GM21367 (cell line): ENCODE data around the gene CNN1.

Source experiments
- ATAC-seq: cut with Tn5 transposase; IDR thresholded peaks from one replicate; pipeline ENCODE4 v1.9.1; 2021; ENCODE audit not compliant: unreplicated experiment

The CNN1 gene

DNA sequence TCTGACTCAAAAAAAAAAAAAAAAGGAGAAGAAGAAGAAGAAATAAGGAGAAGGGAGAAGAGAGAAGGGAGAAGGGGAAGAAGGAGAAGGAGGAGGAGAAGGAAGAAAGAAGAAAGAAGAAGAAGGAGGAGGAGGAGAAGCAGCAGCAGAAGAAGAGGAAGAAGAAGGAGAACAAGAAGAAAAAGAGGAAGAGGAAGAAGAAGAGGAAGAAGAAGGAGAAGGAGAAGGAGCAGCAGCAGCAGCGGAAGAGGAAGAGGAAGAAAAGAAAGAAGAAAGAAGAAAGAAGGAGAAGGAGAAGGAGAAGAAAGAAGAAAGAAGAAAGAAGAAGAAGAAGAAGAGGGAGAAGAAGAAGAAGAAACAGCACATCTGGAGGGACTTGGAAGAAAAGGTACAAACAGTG is 4.1 kb upstream of the CNN1 start:
- ATAC-seq, result no peak

DNA sequence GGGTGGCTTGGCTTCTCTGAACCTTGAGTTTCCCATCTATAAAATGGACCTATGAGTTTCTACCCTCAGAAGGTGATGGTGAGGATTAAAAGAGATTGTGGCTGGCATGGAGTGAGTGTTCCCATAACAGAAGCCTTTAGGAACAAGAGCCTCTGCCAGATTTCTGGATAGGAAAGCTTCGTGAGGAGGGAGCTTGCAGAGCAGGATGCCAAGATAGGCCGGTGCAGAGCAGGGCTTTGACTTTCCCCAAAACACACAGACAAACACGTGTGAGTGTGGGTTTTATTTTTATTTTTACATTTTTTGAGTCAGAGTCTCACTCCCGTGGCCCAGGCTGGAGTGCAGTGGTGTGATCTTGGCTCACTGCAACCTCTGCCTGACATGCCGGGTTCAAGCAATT is 3.7 kb upstream of the CNN1 start:
- no peak for ATAC-seq

- peak; percentile 53 for ATAC-seq
These were observed 2.7 kb upstream of the CNN1 start for GRCh38 chr19:11535792-11536595.

GRCh38 chr19:11539495-11540365 is 1.1 kb downstream of the CNN1 start:
- ATAC-seq, result no peak

DNA sequence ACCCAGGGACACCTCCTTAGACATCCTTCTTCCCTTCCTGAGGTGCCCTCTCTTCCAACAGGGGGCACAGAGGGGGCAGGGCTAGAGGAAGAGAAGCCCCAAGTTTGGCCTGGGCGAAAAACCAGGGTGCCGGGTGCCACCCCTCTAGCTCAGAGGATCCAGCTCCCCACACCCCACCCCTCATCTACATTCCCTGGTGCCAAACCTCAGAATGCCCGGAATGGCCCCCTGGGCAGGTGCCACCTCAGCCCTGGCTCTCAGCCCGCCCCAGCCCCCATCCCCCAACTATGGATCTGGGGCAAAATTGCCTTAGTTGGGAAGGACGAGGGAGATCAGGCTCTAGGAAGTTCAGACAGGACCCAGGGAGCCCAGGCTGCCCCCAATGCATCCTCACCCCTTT is 2.0 kb downstream of the CNN1 start:
- no peak for ATAC-seq

DNA sequence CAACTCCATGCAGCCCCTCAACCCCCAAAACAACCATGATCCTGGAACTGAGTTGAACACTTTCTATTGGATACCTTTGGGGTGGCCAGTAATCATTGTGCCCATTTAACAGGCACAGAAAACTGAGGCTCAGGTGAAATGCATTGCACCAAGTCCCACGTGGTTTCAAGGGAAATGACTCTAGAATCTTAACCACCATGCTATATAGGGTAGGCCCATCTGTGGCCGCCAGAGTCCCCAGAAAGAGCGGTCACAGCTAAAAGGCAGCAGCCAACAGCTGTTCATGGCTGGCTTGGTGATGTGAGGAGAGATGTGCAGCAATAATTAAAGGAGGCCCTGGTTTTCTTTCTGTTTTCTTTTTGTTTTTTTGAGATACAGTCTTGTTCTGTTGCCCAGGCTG is 2.6 kb downstream of the CNN1 start:
- ATAC-seq, result no peak

DNA sequence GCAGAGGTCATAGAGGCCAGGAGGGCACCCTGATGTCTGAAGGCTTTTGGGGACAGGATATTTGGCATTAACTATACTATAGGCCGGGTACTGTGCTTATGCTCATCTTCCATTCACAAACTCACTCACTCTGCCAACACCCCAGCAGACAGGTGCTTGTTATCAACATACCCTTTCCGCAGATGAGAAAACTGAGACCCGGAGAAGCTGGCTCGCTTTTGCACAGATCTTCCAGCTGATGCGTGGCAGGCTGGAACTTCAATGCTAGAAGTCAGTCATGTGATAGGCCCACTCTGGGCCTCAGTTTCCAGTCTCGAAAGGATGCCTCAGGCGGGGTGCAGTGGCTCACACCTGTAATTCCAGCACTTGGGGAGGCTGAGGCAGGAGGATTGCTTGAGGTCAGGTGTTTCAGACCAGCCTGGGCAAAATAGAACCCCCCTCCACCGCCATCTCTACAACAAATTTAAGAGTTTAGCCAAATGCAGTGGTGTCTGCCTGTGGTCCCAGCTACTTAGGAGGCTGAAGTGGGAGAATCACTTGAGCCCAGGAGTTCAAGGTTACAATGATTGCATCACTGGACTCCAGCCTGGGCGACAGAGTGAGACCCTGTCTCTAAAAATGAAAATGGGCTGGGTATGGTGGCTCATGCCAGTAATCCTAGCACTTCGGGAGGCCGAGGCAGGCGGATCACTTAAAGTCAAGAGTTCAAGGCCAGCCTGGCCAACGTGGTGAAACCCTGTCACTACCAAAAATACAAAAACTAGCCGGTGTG is 9.5 kb downstream of the CNN1 start:
- ATAC-seq, result no peak

GRCh38 chr19:11549386-11549953 is 10.8 kb downstream of the CNN1 start:
- no peak for ATAC-seq

- no peak for ATAC-seq
These were observed 11.6 kb downstream of the CNN1 start for GRCh38 chr19:11550265-11550664.

DNA sequence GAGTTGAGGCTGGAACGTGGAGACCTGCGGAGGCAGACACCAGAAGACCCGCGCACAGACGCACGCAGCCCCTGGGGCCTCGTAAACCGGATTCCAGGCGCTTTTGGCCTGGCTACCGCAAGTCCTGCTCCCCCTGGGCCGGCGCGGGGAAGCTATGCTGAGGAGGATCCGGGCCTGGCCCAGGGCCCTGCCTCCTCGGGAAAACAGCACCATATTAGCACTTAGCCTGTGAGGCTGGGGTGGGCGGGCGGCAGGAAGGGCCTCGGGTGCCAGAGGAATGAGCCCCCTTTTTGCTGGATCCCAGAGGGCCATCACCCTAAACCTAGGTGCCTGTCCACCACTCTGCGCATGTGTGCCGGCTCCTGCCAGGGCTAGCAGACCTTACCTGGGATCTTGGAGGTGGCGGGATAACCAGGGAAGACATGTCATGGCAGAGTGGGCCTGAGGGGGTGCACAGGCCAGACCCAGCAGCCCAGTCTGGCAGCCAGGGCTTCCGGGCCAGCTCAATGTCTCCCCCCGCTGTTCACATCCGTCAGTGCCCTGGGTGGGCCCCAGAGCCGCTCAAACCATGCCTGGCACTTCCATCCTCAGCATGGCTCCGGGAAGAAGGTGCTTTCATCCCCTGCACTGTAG is 13.1 kb downstream of the CNN1 start:
- ATAC-seq, result no peak

DNA sequence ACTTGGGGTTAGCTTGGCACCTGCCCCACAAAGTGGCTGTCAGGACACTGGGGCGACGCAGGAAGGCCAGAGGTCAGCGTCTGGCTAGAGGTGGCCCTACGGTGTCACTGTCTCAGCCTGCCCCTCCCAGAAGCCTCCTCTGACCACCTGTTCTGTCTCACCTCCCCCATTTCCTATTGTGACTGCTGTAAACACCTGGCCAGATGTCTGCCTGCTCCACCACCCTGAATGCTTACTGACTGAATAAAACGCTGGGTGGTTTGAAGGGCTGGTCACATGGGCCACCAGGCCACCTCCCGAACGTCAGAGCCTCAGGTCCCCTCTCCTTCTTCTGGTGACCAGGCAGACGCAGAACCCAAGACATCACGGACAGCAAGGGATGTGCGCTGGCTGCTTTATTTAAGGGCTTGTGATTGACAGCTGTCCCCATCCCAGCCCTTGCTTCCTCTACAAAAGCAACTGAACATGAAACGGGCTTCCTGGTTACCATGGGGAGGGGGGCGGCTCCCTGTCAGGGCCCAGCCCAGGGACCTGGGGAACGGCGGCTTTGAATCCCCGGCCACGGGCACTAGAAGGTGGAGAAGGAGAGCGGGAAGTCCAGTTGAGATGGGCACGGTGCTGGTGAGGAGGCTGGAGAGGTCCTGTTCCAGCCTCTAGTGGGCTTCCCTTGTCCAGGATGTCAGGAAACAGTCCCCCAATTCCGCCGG is 14.2 kb downstream of the CNN1 start:
- ATAC-seq, result no peak

DNA sequence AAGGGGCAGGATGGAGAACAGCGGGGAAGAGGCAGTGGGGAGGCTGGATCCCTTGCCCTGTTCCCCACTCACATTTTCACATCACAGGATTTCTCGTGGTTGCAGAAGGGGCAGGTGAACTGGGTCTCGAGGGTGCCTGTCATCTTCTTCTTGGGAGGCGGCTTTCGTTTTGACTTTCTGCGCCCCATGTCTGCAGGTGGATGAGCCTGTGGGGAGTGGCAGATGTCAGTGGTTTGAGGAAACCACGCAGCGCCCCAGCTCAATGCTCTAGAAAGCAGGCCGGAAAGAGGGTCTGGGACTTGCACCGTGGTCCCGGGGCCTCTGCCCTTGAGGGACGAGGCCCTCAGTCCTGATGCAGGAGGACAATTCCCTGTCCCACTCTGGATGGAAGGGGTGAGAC is 15.5 kb downstream of the CNN1 start:
- ATAC-seq, result no peak

DNA sequence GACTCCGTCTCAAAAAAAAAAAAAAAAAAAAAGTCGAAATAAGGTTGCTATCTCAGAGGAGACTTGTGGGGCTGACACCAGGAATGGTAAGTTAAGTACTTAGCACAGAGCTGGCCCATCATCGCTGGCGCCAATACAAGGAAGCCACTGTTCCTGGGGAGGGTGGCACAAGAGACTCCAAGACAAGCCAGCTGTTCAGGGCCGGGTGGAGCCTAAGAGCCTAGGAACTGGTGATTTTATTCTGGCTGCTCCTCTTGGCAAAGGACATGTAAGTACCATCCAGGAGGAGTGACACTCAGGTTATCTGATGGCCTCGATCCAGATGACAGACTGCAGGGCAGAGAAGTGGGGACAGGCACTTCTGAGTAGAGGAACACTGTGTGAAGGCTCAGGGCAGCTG is 16.6 kb downstream of the CNN1 start:
- no peak for ATAC-seq

GRCh38 chr19:11556634-11557420 is 18.2 kb downstream of the CNN1 start:
- ATAC-seq, result no peak

GRCh38 chr19:11558881-11559828 is 20.5 kb downstream of the CNN1 start, which contains the start of gene ELOF1:
ELOF1 (minus strand) TSS chr19:11559230; CDS start chr19:11554347, 4,883 bp downstream.
- peak; percentile 63 for ATAC-seq

GRCh38 chr19:11560404-11561051 is 21.9 kb downstream of the CNN1 start:
- ATAC-seq, result peak; percentile 34

DNA sequence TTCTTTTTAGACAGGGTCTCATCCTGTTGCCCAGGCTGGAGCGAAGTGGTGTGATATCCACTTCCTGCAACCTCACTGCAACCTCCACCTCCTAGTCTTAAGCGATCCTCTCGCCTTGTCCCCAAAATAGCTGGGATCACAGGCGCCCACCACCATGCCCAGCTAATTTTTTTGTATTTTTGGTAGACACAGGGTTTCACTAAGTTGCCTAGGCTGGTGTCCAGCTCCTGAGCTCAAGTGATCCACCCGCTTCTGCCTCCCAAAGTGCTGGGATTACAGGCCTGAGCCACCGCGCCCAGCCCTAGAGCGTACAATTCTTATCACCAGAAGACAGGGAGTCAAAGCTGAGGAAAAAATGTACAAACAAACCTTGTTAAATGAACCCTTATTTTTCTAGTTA is 24.9 kb downstream of the CNN1 start:
- ATAC-seq, result no peak
